NT2/D1 (cell line): Measurements from ENCODE around the gene HSD11B1.
"Not testable (repeated sequence)": the region's sequence is repeated elsewhere in the genome, so short reads cannot be mapped to it uniquely, and the experiment has no call there.

Experiments
- DNase-seq: peaks from one replicate; pipeline ENCODE4 v3.0.0-alpha.2; 2011; ENCODE audit warnings: low read depth, low spot score
- H3K27me3 ChIP-seq: 2 replicates; pipeline ENCODE4 v1.6.0; 2011; ENCODE audit warnings: mild to moderate bottlenecking; ENCODE audit not compliant: insufficient read length, insufficient read depth
- H3K36me3 ChIP-seq: 2 replicates; pipeline ENCODE4 v1.6.1; 2011; ENCODE audit warnings: mild to moderate bottlenecking, low read length, mixed read lengths; ENCODE audit not compliant: insufficient read depth, insufficient read length
- H3K4me1 ChIP-seq: 2 replicates; pipeline ENCODE4 v1.5.1; 2011; ENCODE audit not compliant: insufficient read depth, insufficient read length
- H3K4me3 ChIP-seq: 2 replicates; pipeline ENCODE4 v1.5.1; 2011; ENCODE audit warnings: low read depth; ENCODE audit not compliant: insufficient read length
- H3K9ac ChIP-seq: 2 replicates; pipeline ENCODE4 v1.6.0; 2011; ENCODE audit warnings: low read depth; ENCODE audit not compliant: insufficient read length
- H3K9me3 ChIP-seq: 2 replicates; pipeline ENCODE4 v1.5.1; 2011; ENCODE audit warnings: mild to moderate bottlenecking, low read length; ENCODE audit not compliant: insufficient read depth
- SUZ12 ChIP-seq: IDR thresholded peaks from 2 replicates; pipeline ENCODE4 v1.6.1; 2011; ENCODE audit not compliant: insufficient read length, insufficient read depth; ENCODE audit errors: extremely low read depth
- YY1 ChIP-seq: IDR thresholded peaks from 2 replicates; pipeline ENCODE4 v1.6.1; 2011; ENCODE audit not compliant: insufficient read length, insufficient read depth
- ZNF274 ChIP-seq: IDR thresholded peaks from 2 replicates; pipeline ENCODE4 v1.6.1; 2011; ENCODE audit warnings: mild to moderate bottlenecking, low read depth, low read length

The HSD11B1 gene

DNA sequence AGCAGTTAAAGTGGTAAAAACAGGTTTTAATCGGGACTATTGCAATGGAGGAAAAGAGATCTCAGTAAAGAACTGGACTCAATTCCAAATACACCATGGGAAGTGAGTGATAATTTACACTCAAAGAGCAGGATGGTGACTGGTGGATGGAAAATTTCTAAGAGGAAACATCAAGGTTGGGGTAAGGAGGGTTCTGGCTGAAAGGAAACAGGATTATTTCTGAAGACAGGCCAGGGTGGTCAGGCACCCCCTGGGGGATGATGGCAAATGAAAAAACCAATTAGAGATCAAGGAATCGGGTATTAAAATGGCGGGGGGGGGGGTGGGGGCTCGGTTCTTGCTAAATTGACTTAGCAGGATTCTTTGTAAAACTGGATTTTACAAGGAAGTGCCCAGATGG is 12.3 kb upstream of the HSD11B1 start:
- Histone ChIP-seq H3K9me3 (no peaks in the 10 kb centered on the region), H3K36me3 (no peaks in the 10 kb centered on the region), H3K4me3 (no peak overlapping the region), H3K27me3 (peaks cover 6% of the 10 kb centered on the region), H3K9ac (no peak overlapping the region), H3K4me1 (no peaks in the 10 kb centered on the region)
- no peak for DNase-seq
- TF ChIP-seq ZNF274 (no peak), SUZ12 (no peak)

GRCh38 chr1:209692745-209693504 is 11.7 kb upstream of the HSD11B1 start:
- Histone ChIP-seq H3K27me3 (peaks cover 6% of the 10 kb centered on the region), H3K4me1 (no peaks in the 10 kb centered on the region), H3K36me3 (no peaks in the 10 kb centered on the region), H3K4me3 (no peak overlapping the region), H3K9me3 (no peaks in the 10 kb centered on the region), H3K9ac (no peak overlapping the region)
- no peak for TF ChIP-seq ZNF274
- DNase-seq, result peak; percentile 74

DNA sequence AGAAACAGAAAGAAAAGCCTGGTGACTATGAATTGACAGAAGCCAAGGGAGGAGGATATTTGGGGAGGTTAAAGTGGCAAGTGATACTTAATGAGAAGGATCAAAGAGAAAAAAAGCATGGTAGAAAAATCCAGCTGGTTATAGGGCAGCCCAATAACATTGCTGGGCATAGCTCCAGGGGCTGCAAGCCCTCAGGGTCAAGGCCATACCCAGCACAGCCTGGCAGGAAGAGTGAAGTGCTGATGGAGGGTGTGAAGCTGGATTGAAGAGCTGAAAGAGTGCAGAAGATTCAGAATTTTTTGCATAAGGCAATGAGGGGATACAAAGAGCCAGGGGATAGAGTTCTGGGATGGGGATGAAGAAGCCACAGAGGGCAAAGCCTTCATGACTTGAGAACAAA is 8.0 kb upstream of the HSD11B1 start:
- Histone ChIP-seq H3K4me3 (no peak overlapping the region), H3K4me1 (no peaks in the 10 kb centered on the region), H3K36me3 (no peaks in the 10 kb centered on the region), H3K9ac (no peak overlapping the region), H3K27me3 (peaks cover 6% of the 10 kb centered on the region), H3K9me3 (no peaks in the 10 kb centered on the region)
- TF ChIP-seq YY1 (no peak), SUZ12 (no peak), ZNF274 (no peak)
- DNase-seq, result no peak

GRCh38 chr1:209697126-209697525 is 7.5 kb upstream of the HSD11B1 start:
- H3K4me1 ChIP-seq, result no peaks in the 10 kb centered on the region

DNA sequence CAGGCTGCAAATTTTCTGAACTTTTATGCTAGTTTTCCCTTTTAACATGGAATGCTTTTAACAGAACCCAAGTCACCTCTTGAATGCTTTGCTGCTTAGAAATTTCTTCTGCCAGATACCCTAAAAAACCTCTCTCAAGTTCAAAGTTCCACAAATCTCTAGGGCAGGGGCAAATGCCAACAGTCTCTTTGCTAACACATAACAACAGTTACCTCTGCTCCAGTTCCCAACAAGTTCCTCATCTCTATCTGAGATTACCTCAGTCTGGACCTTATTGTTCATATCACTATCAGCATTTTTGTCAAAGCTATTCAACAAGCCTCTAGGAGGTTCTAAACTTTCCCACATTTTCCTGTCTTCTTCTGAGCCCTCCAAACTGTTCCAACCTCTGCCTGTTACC is 4.0 kb upstream of the HSD11B1 start:
- H3K9ac ChIP-seq, H3K9me3 ChIP-seq, H3K4me1 ChIP-seq, H3K4me3 ChIP-seq, DNase-seq, H3K36me3 ChIP-seq, H3K27me3 ChIP-seq: not testable (repeated sequence)

More at GRCh38 chr1:209697126-209697525, 7.5 kb upstream of the HSD11B1 start:
- H3K9me3 ChIP-seq, result no peaks in the 10 kb centered on the region
- H3K36me3 ChIP-seq, result no peaks in the 10 kb centered on the region
- no peak for DNase-seq
- peaks cover 6% of the 10 kb centered on the region for H3K27me3 ChIP-seq
- TF ChIP-seq YY1, result no peak
- no peak for TF ChIP-seq SUZ12
- no peak for TF ChIP-seq ZNF274
- no peak overlapping the region for H3K4me3 ChIP-seq
- no peak overlapping the region for H3K9ac ChIP-seq

- no peak overlapping the region for H3K4me3 ChIP-seq
Observed at GRCh38 chr1:209702832-209703231, 1.8 kb upstream of the HSD11B1 start.

GRCh38 chr1:209703834-209704504 is 677 bp upstream of the HSD11B1 start:
- H3K9ac ChIP-seq, result no peak overlapping the region
- no peaks in the 10 kb centered on the region for H3K9me3 ChIP-seq
- TF ChIP-seq YY1 (no peak), ZNF274 (no peak), SUZ12 (no peak)
- no peak for DNase-seq
- no peaks in the 10 kb centered on the region for H3K27me3 ChIP-seq
- H3K36me3 ChIP-seq, result no peaks in the 10 kb centered on the region
- H3K4me1 ChIP-seq, result no peaks in the 10 kb centered on the region
- no peak overlapping the region for H3K4me3 ChIP-seq

More at GRCh38 chr1:209702832-209703231, 1.8 kb upstream of the HSD11B1 start:
- Histone ChIP-seq H3K27me3 (no peaks in the 10 kb centered on the region), H3K9ac (no peak overlapping the region), H3K4me1 (no peaks in the 10 kb centered on the region), H3K36me3 (no peaks in the 10 kb centered on the region), H3K9me3 (no peaks in the 10 kb centered on the region)
- no peak for DNase-seq
- no peak for TF ChIP-seq ZNF274
- TF ChIP-seq SUZ12, result no peak
- no peak for TF ChIP-seq YY1
